GM19023 (cell line): ENCODE measurements around the gene PIWIL4.
"Not testable (repeated sequence)": the region's sequence is repeated elsewhere in the genome, so short reads cannot be mapped to it uniquely, and the experiment has no call there.

Source experiments
- ATAC-seq: cut with Tn5 transposase; IDR thresholded peaks from one replicate; pipeline ENCODE4 v1.9.1; 2021; ENCODE audit warnings: mild to moderate bottlenecking, moderate library complexity; ENCODE audit not compliant: unreplicated experiment

The PIWIL4 gene

DNA sequence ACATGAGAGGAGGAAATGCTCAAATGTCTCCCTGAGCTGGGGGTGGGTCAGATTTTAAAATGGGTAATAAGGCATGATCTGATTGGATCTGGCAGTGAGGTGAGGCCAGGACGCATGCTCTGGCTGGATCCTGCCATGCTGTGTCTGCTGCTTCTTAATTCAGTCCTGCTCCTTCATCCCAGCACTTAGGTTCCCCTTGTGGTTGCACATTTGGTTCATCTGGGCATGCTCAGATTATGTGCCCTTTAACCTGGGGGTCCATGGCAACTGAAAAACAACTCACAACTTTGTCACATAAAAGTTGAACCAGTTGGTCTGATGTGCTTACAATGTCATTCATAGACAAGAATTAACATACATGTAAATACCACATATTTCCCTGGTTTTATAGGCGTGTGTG, 67.9 kb downstream of the PIWIL4 start:
- ATAC-seq: no peak

DNA sequence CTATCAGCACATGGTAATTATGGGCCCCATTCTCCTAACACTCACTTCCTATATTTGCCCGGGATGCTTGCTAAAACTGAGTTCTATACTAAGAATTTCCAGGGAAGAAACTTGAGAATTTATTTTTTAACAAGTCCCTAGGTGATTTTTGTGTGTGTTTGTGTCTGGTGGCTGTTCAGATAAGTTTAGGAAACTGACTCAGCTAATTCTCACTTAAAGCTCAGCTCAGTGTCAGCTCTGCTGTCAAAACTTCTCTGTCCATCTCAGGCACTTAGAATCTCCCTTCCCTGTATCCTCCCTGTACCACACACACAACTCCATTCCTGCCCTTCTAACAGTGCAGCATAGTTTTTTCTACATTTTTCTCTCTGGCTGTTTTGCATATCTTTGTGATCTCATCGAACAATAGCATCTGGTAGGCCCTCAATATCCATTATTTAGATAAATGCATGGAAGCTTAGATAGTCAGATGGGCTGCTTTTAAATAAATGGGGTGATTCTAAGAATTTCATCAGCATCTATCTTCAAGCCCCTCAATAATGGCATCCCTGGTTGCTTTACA, 69.3 kb downstream of the PIWIL4 start:
- ATAC-seq: no peak

DNA sequence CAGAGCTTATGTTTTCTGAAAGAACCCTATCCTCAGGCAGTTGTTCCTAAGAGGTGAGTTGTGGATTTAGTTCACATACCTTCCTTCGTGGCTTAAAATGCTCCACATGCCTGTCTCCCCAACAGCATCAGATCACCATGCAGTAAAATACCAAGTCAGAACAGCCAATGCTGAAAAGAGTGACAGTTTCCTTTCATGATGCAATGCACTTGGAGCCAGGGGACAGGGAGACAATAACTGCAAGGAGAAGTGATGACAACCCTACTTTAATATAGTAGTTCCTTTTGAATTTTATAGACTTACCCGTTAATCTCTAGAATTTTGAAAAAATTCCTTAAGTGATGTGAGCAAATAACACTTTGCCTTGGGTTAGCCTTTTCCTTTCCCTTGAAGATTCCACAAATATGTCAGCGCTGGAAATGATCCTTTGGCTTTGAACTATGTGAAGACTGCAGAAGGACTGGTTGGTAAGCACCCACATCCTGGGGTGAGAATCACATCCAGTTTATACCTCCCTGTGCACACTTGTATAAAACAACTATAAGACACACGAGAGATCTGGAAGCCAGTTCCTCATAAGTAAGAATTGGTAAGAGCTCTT, 71.2 kb downstream of the PIWIL4 start:
- no peak for ATAC-seq

DNA sequence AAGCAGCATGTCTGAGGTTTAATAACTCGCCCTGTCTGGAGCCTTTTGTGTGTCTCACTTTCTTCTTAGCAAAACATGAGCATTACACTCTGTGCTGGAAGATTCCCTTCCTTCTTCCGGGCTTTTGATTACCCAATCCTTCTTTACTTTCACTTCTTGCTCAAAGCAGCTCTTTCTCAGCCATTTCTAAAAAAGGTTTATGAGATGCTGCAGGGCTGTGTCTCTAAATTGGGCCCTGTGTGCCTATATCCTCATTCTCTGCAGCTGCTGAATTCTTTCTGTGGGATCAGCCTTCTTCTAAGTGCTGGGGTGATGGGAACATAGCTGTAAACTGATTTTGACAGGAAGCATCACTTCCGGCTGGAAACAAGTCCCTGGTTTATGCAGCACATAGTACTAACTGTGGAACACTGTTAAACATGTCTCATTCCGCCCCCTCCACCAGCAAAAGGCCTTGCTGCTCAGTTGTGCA, 71.8 kb downstream of the PIWIL4 start:
- no peak for ATAC-seq

DNA sequence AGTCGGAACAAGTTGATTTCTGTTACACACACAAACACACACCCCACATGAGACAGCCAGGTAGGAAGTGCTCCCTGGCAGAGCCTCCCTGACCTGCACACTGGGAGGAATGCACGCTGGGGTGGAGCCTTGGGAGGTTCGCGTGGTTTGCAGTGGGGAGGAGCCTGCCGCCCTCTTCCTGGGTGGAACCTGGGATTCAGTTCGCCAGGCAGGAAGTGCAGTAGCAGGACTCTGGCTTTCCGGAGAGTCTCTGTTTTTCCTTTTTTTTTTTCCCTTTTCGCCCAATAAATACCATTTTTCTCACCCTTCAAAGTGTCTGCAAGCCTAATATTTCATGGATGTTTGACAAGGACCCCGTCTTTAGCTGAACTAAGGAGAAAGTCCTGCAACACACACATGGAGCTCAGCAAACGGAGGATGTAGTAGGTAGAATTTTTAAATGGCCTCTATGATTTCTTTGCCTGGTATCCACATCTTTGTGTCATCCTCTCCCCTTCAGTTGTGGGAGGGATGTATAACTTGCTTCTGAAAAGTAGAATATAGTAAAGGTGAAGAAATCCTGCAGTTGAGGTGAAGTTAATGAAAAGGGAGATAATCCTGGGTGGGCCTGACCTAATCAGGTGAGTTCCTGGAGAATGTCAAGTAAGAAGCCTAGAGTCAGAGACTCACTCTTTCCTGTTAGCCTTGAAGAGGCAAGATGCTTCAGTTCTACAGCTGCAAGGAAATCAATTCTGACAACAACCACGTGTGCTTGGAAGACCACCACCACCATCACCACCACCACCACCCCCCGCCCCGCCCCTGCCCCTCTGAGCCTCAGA, 72.9 kb downstream of the PIWIL4 start:
- ATAC-seq: no peak

DNA sequence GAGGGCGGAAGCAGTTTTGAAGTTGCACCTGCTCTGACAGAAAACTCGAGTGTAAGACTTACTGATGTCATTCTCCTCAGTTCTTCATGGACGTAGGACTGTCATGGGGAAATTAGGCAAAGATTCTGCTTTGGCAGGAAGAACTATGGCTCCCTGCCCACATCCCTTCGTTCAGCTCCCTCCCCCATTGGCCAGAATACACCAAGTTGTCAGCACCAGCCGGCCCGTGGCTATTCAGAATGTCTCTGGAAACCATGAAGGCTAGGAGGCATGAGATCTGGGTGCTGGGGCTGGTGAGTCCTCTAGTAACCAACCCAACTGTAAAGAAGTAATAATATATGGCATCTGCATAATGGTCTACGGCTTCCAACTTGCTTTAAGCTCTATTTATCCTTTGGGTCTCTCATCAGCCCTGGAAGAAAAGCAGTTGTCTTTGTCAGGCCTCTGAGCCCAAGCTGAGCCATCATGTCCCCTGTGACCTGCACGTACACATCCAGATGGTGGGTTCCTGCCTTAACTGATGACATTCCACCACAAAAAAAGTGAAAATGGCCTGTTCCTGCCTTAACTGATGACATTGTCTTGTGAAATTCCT, 74.1 kb downstream of the PIWIL4 start:
- no peak for ATAC-seq

DNA sequence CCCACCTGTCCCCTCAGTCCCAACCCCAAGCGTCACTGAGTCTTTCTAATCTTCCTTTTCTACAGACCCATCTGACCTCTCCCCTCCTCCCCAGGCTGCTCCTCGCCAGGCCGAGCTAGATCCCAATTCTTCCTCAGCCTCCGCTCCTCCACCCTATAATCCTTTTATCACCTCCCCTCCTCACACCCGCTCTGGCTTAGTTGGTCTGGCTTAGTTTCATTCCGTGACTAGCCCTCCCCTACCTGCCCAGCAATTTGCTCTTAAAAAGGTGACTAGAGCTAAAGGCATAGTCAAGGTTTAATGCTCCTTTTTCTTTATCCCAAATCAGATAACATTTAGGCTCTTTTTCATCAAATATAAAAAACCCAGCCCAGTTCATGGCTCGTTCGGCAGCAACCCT, 76.0 kb downstream of the PIWIL4 start:
- not testable (repeated sequence) for ATAC-seq

DNA sequence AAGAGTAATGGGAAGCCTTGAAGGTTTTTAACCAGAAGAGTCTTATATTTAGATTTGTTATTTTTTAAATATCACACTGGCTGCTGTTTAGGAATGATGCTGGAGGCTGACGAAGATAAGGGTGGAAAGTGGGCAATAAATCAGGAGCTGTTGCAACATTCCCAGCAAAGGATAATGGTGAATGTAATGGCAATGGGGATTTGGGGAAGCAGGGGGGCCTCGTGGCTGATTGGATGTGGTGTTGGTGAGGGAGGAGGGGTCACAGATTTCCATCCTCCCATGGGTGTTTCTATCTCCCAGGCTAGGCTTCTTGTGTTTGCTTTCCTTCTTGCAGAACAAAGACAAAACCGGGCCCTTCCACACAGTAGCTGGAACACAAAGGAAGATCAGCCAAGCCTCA, 80.8 kb downstream of the PIWIL4 start:
- no peak for ATAC-seq

DNA sequence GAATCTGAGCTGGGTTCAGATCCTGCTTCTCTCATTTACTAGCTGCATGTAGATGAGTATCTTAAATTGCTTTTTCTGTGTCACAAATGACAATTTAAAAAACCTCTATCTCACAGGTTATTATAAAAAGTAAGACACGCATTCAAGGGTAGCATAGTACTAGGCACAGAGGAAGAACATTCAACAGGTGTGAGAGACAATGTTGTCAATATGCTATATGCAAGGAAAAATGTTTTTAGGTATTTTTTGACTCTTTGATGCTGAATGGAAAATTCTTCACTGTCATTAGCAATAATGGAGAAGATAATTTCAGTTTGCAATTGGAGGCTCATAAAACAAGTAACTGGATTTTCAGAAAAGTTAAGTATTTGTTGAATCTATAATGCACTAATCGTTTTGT, 81.6 kb downstream of the PIWIL4 start:
- no peak for ATAC-seq

DNA sequence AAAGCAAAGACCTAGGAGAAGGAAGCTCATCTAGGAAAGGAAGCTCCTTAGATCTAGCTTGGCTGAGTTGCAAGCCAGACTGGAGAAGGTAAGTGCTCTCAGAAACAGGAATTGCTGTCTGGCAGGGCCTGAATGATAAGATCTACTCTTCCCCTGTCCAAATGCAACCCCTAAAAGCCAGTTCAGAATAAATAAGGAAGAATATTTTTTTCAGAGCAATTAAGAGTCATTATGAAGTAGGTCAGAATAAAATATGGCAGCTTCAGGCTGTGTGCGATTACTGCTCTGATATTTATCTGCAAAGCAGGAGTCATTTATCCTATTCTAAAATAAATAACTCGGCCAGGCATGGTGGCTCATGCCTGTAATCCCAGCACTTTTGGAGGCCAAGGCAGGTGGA, 82.1 kb downstream of the PIWIL4 start:
- no peak for ATAC-seq

DNA sequence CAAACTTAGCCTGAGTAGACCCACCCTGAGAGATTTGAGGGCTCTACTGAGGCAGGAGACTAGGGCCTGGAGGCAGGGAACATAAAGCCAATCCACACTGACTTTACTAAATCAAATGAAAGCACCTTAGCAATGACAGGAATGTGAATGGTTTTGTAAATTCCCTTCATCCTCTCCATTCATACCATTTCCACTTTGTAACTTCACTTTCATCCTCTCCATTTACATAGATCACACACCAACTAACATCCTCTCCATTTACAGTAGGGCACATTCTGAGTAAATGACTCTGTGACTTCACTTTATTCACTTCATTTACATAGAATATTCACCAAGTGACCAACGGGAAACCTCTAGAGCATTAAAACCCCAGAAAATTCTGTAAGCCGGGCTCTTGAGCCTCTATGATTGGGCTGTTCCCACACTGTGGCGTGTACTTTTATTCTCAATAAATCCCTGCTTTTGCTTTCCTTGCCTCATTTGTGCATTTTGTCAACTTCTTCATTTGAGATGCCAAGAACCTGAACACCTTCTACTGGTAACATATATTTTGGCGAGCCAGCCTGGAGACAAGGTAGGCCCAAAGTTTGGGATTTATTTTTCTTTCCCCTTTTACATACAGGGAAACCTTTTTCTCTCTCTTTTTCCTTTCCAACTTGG, 82.9 kb downstream of the PIWIL4 start:
- ATAC-seq: no peak

DNA sequence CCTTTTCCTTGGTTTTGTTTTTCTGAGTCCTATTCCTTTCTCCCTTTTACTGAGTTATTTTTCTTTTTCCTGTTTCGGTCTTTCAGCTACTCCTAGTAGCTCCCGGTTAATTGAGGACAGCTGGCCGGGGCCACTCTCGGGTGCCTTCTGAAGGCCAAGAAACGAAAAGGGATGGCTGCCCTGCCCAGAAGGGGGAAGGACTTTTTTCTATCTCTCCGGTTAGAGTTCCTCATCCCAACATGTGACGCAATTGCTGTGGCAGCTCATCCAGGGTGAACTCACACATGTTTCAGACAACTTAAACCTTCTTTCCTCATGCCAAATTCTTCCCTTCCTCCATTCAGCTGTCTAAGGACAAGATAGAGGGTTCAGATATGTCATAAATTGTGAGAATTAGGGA, 83.6 kb downstream of the PIWIL4 start:
- no peak for ATAC-seq

DNA sequence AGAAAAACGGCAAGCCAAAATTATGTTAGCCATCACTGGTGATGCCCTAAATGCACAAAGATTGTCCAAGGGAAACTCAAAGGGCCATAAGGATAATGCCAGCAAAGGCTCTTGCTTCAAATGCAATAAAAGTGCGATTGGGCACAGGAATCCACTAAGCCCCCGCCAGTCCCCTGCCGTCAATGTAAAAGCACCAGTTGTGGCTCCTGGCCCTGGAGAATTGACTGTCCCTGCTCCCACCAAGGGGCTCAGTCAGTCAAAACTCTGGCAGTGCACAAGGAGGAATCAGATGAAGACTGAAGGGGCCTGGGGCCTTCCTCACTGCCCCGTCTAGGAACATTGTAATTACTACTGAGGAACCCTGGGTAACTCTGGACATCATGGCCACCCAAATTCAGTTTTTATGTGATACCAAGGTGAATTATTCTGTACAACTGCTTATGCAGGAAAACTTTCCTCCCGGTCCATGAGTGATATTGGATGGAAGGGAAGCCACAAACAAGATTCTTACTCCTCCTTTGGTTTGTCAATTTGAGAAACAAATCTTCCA, 85.6 kb downstream of the PIWIL4 start:
- ATAC-seq: no peak

DNA sequence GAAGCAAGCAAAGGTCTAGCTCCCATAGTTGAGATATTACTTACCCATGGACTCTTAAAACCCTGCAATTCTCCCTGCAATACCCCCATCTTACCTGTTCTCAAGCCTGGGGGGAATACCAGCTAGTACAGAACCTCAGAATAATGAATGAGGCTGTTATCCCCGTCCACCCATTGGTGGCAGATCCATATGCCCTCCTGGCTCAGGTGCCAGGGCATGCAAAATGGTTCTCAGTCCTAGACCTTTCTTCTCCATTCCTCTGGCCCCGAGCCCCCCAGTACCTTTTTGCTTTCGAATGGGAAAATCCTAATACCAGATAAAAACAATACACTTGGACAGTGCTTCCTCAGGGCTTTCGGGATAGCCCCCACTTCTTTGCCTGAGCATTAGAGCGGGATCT, 86.4 kb downstream of the PIWIL4 start:
- ATAC-seq: no peak

DNA sequence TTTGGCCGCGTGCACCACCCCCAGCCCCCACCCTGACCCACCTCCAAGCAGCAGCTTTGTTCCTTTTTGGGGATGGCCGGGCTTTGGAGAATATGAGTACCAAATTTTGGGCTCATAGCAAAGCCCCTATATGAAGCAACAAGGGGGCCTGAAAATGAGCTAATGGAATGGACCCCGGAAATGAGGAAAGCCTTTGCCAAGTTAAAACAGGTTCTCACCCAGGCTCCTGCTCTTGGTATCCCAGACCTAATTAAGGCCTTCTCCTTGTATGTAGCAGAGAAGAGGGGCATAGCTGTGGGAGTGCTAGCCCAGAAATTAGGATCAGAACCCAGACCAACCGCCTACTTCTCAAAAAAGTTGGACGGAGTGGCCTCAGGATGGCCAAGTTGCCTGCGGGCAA, 87.0 kb downstream of the PIWIL4 start:
- ATAC-seq: no peak

DNA sequence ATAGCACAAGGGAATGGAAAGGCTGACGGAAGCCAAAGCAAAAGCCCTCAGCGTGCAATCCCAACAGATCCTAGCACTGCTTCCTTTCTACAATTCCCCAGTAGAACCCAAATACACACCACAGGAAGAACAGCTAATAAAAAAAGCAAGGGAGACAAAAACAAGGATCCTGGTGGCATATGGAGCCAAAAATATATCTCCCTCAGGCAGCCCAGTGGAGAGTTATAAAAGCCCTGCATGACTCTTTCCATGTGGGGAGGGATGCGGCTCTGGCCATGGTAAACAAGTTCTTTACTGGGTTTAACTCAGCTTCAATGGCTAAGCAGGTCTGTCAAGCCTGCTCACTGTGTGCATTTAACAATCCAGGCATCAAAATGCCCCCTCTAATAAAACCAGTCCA, 88.1 kb downstream of the PIWIL4 start:
- no peak for ATAC-seq

DNA sequence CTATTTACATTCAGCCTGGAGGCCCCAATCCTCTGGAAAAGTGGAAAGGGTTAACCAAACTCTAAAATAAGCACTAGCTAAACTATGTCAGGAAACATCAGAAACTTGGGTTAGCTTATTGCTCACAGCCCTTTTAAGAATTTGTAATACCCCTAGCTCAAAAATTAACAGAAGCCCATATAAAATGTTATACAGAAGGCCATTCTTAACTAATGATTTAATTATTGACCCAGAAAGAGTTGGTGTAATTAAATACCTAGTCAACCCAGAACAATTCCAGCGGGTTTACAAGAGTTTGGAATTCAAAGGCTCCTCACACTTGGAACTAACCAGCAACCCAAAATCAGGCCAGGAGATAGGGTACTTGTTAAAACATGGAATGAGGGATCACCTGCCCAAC, 88.8 kb downstream of the PIWIL4 start:
- ATAC-seq: no peak

DNA sequence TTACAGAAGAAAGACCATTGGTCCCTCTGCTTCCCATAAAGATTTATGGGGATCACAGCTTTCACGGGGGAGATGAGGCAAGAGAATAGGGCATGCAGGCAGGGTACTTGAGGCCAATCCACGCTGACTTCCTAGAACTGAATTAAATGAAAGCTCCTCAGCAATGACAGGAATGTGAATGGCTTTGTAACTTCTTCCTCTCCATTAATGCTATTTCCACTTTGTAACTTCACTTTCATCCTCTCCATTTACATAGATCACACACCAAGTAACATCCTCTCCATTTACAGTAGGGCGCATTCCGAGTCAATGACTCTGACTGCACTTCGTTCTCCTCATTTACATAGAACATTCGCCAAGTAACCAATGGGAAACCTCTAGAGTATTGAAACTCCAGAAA, 89.8 kb downstream of the PIWIL4 start:
- no peak for ATAC-seq

DNA sequence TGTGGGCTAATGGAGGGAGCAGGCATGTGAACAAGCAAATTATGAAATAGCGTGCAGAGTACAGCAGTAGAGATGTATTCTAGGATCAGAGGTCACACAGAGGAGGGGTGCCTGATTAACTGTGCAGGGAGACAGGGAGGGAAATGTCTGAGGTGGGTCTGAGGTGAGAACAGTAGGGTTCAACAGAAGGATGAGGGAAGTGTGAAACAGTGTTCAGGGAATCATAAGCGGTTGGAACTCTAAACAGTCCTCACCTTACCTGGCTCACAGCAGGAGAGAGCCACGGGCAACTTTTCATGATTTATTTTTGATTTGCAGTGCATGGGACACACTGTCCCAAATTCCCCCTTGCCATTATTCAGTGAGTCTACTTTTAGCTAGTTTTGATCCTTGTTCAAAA, 90.5 kb downstream of the PIWIL4 start:
- ATAC-seq: no peak

DNA sequence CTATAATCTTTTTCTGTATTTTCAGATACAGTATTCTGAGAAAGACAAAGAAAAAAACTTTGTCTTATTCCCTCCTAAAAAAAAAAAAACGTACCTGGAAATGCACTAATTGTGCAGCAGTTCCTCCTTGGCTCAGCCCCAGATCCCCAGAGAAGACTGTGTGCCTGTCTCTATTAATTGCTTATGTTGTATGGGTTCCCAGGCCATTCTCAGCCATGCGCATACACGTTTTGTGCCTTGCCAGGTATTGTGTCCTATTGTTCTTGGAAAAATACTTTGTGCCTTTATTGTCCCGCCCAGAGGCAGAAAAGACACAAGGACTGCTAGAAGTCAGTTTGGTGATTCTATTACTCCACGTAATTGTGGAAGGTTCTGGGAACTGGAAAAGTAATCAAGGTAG, 91.2 kb downstream of the PIWIL4 start:
- ATAC-seq: no peak

DNA sequence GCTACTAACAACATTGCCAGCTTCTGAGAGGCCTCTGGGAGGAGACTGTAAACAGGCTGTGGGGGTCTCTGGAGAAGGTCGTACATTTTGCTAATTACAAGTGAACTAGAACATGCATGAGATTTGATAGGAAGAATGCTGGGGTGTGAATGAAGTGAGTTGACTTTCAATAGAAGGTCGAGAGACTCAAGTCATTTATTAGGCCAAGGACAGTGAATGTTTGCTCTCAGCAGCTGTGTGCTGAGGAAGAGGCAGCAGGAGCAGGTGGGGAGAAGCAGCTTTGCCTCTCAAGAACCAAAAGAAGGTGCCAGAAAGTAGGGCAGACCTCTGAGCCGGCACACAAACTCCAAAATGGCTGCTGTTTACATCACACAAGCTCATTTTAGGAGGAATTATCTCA, 91.7 kb downstream of the PIWIL4 start:
- no peak for ATAC-seq
